Measurements from ENCODE around the gene UGGT2.
"Not testable (repeated sequence)": the region's sequence is repeated elsewhere in the genome, so short reads cannot be mapped to it uniquely, and the experiment has no call there.

UGGT2 gene

DNA sequence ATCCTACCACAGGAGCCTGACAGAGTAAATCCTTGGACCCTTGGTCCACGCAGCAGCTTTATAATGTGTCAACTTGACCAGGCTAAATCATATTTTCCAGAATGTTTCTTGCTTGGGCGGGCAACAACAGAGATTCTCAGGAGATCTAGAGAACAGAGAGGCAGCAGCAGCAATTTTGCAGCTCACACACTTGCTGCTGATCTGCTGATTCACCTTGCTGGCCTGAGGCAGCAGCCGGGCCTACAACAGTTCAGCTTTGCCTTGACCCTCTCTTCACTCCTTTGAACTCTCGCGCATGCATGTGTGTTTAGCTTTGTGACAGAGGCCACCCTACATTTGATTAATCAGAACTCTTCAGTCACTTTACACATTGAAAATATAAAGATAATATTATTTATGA lies 159.3 kb downstream of the UGGT2 start:
- peak; percentile 82 for DNase-seq

DNA sequence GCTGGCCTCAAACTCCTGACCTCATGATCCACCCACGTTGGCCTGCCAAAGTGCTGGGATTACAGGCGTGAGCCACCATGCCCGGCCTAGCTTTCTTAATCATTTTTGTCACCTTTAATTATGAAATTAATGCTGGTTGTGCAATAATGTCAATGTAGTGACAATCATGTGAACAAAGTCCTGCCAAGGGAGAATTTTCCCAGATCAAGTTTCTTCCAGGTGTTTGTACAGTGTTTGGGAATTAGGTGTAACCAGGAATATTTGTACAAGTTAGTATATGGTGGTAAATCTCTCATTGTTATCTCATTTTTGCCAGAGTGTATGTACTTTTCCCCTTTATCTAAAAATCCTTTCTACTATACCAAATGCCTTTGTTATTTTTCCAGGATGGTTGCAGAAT lies 171.1 kb downstream of the UGGT2 start:
- DNase-seq = no peak

DNA sequence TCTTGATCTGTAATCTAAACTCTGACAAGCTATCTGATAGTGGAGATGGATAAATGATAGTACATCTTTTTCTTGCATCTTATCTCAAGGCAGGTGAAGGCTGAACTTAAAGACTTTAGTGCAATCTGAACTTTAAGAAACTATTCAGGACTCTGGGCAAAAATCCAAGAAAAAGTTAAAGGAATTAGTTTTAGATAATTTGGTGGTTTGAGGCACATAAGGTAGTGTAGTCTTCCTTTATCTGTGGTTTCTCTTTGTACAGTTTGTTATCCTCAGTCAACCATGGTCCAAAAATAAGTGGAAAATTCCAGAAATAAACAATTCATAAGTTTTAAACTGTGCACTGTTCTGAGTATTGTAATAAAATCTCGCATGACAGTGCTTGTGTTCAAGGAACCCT lies 172.9 kb downstream of the UGGT2 start:
- no peak for DNase-seq

DNA sequence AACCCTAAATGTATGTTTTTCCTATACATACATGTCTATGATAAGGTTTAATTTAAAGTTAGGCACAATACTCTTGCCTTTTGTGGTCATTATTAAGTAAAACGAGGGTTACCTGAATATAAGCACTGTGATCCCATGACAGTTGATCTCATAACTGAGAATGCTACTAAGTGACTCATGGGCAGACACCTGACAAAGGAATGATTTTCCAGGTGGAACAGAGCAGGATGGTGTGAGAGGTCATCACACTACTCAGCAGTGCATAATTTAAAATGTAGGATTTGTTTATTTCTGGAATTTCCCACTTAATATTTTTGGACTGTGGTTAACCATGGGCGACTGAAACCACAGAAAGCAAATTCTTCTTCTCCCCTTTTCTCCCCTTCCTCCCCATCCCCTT lies 178.9 kb downstream of the UGGT2 start:
- no peak for DNase-seq

- no peak for DNase-seq
Measured at GRCh38 chr13:95870421-95870820, 182.8 kb downstream of the UGGT2 start.

- no peak for DNase-seq
Measured at GRCh38 chr13:95865080-95865615, 188.1 kb downstream of the UGGT2 start.

GRCh38 chr13:95862408-95862807 lies 190.8 kb downstream of the UGGT2 start:
- DNase-seq = no peak

GRCh38 chr13:95861296-95861695 lies 191.9 kb downstream of the UGGT2 start:
- DNase-seq = no peak

GRCh38 chr13:95858286-95859075 lies 194.7 kb downstream of the UGGT2 start:
- no peak for DNase-seq

DNA sequence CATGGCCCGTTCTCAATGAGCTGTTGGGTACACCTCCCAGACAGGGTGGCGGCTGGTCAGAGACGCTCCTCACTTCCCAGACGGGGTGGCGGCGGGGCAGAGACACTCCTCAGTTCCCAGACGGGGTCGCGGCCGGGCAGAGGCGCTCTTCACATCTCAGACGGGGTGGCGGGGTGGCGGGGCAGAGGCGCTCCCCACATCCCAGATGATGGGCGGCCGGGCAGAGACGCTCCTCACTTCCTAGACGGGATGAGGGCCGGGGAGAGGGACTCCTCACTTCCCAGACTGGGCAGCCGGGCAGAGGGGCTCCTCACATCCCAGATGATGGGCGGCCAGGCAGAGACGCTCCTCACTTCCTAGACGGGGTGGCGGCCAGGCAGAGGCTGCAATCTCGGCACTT lies 207.5 kb downstream of the UGGT2 start:
- DNase-seq = not testable (repeated sequence)

GRCh38 chr13:95842898-95843297 lies 210.3 kb downstream of the UGGT2 start:
- no peak for DNase-seq

DNA sequence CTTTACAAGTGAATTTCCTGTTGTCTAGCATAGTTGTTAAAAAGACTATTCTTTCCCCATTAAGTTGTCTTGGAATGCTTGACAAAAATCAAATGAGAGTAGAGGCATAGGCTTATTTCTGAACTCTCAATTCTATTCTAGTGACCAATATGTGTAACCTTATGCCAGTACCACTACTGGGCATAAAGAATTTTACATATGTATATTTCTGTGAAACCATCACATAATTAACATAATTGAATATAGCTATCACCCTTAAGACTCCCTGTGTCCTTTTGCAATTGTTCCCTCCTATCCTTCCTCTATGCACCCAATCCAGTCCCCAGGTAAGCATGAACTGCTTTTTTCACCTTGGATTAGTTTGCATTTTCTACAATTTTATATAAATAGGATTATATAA lies 211.3 kb downstream of the UGGT2 start:
- no peak for DNase-seq

DNA sequence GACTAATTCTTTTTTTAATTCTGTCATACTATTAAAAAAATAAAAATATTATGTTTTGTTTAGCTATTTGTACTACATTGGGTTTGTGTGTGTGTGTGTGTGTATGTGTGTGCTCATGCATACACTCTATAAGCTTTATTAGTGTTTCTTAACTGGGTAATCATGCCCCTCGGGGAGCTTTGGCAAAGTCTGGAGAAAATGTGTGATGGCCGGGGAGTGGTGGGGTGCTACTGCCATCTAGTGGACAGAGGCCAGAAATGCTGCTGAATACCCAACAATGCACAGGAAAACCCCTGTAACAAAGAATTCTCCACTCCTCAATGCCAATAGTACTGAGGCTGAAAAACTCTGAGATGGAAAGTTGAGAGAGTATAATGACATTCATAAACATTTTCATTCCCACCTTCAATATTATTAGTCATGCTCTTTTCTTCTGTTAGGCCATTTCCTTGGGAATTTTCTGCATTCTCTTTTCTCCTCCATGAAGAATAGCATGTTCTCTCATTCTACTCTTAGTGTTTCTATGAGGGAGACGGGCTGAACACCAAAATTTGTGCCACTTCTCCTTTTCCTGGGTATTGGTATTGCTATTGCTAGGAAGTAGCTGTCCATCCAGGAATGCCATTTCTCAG lies 219.0 kb downstream of the UGGT2 start:
- peak; percentile 77 for DNase-seq

DNA sequence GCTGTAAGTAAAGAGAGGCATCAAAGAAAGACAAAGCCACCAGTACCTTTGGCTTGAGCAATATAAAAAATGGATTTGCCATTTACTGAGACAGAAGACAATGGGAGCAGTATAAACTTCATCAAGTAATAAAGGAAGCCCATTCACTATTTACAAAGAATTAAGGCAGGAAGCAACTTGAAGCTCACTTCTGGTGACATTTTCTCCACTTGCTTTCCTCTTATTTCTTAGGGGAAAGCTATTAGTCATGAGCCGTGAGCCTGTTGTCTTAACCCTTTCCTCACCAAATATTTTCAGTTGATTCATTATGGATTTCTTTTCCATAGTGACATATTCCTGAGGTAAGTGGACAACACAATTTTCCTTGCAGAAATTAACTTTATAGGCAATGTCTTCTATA lies 219.5 kb downstream of the UGGT2 start:
- no peak for DNase-seq

- no peak for DNase-seq
Measured at GRCh38 chr13:95833126-95833525, 220.1 kb downstream of the UGGT2 start.

- DNase-seq = no peak
Measured at GRCh38 chr13:95822303-95822702, 230.9 kb downstream of the UGGT2 start.

DNA sequence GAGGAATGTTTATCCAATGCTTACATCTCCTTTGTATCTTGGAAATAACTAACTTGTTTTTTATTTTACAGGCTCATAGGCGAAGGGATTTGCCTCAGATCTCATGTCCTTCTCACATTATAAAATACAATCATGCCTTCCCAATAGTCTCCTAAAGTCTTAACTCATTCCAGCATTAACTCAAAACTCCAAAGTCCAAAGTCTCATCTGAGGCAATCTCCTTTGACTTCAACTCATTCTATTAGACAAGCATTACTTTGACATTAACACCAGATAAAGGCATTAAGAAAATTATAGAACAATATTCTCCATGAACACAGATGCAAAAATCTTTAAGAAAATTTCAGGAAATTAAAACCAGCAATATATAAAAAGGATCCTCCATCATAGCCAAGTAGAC lies 238.7 kb downstream of the UGGT2 start:
- no peak for DNase-seq

- no peak for DNase-seq
Measured at GRCh38 chr13:95813139-95813538, 240.1 kb downstream of the UGGT2 start.

GRCh38 chr13:95809429-95809828 lies 243.8 kb downstream of the UGGT2 start:
- DNase-seq = no peak

DNA sequence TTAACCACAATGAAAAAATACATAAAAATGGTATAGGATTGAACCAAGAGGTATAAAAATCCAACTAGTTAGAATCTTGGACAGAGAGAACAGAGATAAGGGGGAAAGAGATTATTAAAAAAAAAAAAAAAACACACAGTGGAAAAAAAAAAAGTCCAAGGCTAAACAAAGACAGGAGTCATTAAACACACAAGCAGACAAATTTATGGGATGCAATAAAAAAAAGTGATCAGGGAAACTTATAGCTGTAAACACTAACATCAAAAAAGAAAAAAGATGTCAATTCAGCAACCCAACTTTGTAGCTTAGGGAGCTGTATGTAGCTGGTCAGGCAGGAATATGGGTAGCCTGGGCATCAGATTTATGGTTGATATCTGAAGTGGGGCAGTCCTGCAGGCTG lies 247.3 kb downstream of the UGGT2 start:
- DNase-seq = no peak

DNA sequence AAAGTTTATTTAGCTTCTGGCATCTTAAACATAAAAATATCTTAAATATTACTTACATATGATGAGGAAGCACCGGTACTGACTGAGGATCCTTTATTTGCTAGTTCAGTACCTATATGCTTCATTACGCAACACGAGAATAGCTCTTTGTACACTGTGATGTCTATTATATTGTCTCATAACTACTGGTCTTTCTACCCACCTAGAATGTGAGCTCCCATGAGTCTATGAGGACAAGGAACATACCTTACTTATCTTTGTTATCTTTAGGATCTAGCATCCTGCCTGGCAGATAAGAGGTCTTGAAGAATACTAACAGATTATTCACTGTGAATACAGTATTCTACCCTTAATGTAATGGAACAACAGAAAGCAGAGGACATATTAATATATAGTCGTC lies 251.4 kb downstream of the UGGT2 start:
- DNase-seq = no peak

DNA sequence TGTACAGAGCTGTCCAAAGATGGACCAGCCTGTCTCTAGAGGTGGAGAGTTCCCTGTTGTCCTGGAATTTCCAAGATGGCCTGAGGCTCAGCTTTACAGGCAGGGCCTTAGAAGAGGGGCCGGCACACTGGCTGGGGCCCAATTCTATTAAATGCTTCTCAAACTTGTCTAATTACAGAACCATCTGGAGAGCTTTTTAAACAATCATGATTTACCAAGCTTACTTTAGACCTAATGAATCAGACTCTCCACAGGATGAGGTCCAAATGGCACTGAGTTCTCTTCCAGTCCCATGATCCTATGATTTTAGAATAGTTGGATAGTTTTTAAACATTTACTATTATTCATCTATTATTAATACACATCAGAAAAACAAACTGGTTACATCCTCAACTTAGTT lies 252.8 kb downstream of the UGGT2 start:
- no peak for DNase-seq

- DNase-seq = no peak
Measured at GRCh38 chr13:95797016-95797415, 256.2 kb downstream of the UGGT2 start.

- DNase-seq = no peak
Measured at GRCh38 chr13:95793781-95794180, 259.4 kb downstream of the UGGT2 start.

Data from islet precursor cell (in vitro differentiated cells).